Breast epithelium (tissue), 3 donors: ENCODE data around the gene FAM107A.

Experiments used
- CTCF ChIP-seq, 3 donors: fragments of 450-650 bp; IDR thresholded peaks; one replicate each; pipeline ENCODE4 v1.5.1; 2016 to 2017; ENCODE audit warnings: antibody characterized with exemption in 3 of 3, mild to moderate bottlenecking in 3 of 3, moderate library complexity in 3 of 3
- POLR2A ChIP-seq: fragments of 450-650 bp; IDR thresholded peaks from one replicate; pipeline ENCODE4 v1.6.1; 2016; ENCODE audit warnings: antibody characterized with exemption, mild to moderate bottlenecking, moderate library complexity
- POLR2AphosphoS5 ChIP-seq, 3 donors: sonication (generic); formaldehyde crosslinking; IDR thresholded peaks; one replicate each; pipeline ENCODE4 v1.6.1; 2017; ENCODE audit warnings: antibody characterized with exemption in 3 of 3

GRCh38 chr3:58522759-58523425, 54.3 kb downstream of the FAM107A start:
- no peak for TF ChIP-seq POLR2A
- TF ChIP-seq CTCF (IDR thresholded peaks at IDR 0.05) = no peak
- TF ChIP-seq POLR2AphosphoS5 (IDR thresholded peaks at IDR 0.05) = no peak
